Progenitor cell of endocrine pancreas (in vitro differentiated cells): ENCODE data around the gene RAD18. TPM values are rescaled to one million over a fixed set of nuclear protein-coding genes. Genes with fewer than 3 reads are reported as not detected.

Experiments
- DNase-seq: peaks from one replicate; pipeline ENCODE4 v3.0.0; 2021; ENCODE audit warnings: low spot score; ENCODE audit not compliant: unreplicated experiment
- H3K27ac Mint-ChIP-seq: 2 replicates; pipeline ENCODE4 v1.8.0; 2021; ENCODE audit warnings: mild to moderate bottlenecking, moderate library complexity, mixed read lengths
- H3K27me3 Mint-ChIP-seq: 2 replicates; pipeline ENCODE4 v1.8.0; 2021; ENCODE audit warnings: mixed read lengths
- H3K36me3 Mint-ChIP-seq: 2 replicates; pipeline ENCODE4 v1.8.0; 2022; ENCODE audit warnings: mixed read lengths; ENCODE audit not compliant: insufficient read depth
- H3K4me1 Mint-ChIP-seq: 2 replicates; pipeline ENCODE4 v1.8.0; 2021; ENCODE audit warnings: low read depth, mixed read lengths
- H3K4me3 Mint-ChIP-seq: 2 replicates; pipeline ENCODE4 v1.8.0; 2021; ENCODE audit warnings: low read depth, mild to moderate bottlenecking, moderate library complexity, mixed read lengths
- H3K9me3 Mint-ChIP-seq: 2 replicates; pipeline ENCODE4 v1.8.0; 2021; ENCODE audit warnings: low read depth, mixed read lengths
- CTCF ChIP-seq: fragments of 200-600 bp; sonication (generic); IDR thresholded peaks from one replicate; pipeline ENCODE4 v1.5.0; 2021; ENCODE audit warnings: antibody characterized with exemption, mild to moderate bottlenecking; ENCODE audit not compliant: unreplicated experiment
- total RNA-seq: library from RNA; stranded (reverse); gene quantifications from 2 replicates; pipeline ENCODE4 v1.2.1, GENCODE V29; 2021

The RAD18 gene
- total RNA-seq, 1 donor from 2014 or later, result 14.4 TPM

- no peak for TF ChIP-seq CTCF
- DNase-seq, result no peak
- no peak overlapping the region for H3K4me3 Mint-ChIP-seq
- no peak overlapping the region for H3K27ac Mint-ChIP-seq
- H3K4me1 Mint-ChIP-seq, result peaks cover 2% of the 10 kb centered on the region
- H3K27me3 Mint-ChIP-seq, result no peaks in the 10 kb centered on the region
- H3K9me3 Mint-ChIP-seq, result no peaks in the 10 kb centered on the region
- peaks cover 2% of the 10 kb centered on the region for H3K36me3 Mint-ChIP-seq
These were observed 31.0 kb upstream of the RAD18 start for GRCh38 chr3:8994226-8994625.

- TF ChIP-seq CTCF, result no peak
- Mint-ChIP-seq H3K9me3 (no peaks in the 10 kb centered on the region), H3K27ac (no peak overlapping the region), H3K36me3 (peaks cover 2% of the 10 kb centered on the region), H3K27me3 (no peaks in the 10 kb centered on the region), H3K4me1 (peaks cover 2% of the 10 kb centered on the region), H3K4me3 (no peak overlapping the region)
- DNase-seq, result no peak
These were observed 30.1 kb upstream of the RAD18 start for GRCh38 chr3:8993331-8993730.

GRCh38 chr3:8992854-8993253, 29.6 kb upstream of the RAD18 start:
- TF ChIP-seq CTCF, result no peak
- Mint-ChIP-seq H3K27me3 (no peaks in the 10 kb centered on the region), H3K9me3 (no peaks in the 10 kb centered on the region), H3K27ac (no peak overlapping the region), H3K36me3 (peaks cover 2% of the 10 kb centered on the region), H3K4me3 (no peak overlapping the region), H3K4me1 (peaks cover 2% of the 10 kb centered on the region)
- DNase-seq, result no peak

GRCh38 chr3:8992199-8992598, 28.9 kb upstream of the RAD18 start:
- TF ChIP-seq CTCF, result no peak
- H3K4me3 Mint-ChIP-seq, result no peak overlapping the region
- no peaks in the 10 kb centered on the region for H3K9me3 Mint-ChIP-seq
- DNase-seq, result no peak
- H3K27ac Mint-ChIP-seq, result no peak overlapping the region
- H3K4me1 Mint-ChIP-seq, result peaks cover 2% of the 10 kb centered on the region
- no peaks in the 10 kb centered on the region for H3K27me3 Mint-ChIP-seq
- peaks cover 2% of the 10 kb centered on the region for H3K36me3 Mint-ChIP-seq

- Mint-ChIP-seq H3K4me3 (no peak overlapping the region), H3K36me3 (peaks cover 2% of the 10 kb centered on the region), H3K9me3 (no peaks in the 10 kb centered on the region), H3K27me3 (no peaks in the 10 kb centered on the region), H3K4me1 (no peaks in the 10 kb centered on the region), H3K27ac (no peak overlapping the region)
- no peak for DNase-seq
- no peak for TF ChIP-seq CTCF
These were observed 27.3 kb upstream of the RAD18 start for GRCh38 chr3:8990266-8991215.
